ENCODE measurements around the gene TMEM37. TPM values are rescaled to one million over a fixed set of nuclear protein-coding genes. Genes with fewer than 3 reads are reported as not detected.

Gene TMEM37
- total RNA-seq, 1 experiment from 2014 or later, result 2.3 TPM

GRCh38 chr2:119439574-119440500 lies 8.2 kb downstream of the TMEM37 start:
- ChIA-PET POLR2A (no interaction called here), RAD21 (ENCODE audit: low non-redundant PET in 1 of 2, low total read pairs in 2 of 2, uncharacterized antibody in 2 of 2, unreplicated experiment in 2 of 2) (no interaction called here), CTCF (no interaction called here)
- H3K4me1 ChIP-seq (ENCODE audit: control insufficient read depth in 1 of 2, insufficient read depth in 2 of 2, low read length in 2 of 2), result no peaks in the 10 kb centered on the region; a peak in 1 of 4 replicates
- no peaks in the 10 kb centered on the region for H4K20me1 ChIP-seq (ENCODE audit: insufficient read depth)
- no peak overlapping the region for H3K27ac ChIP-seq (ENCODE audit: low read depth, low read length)
- H3K9me3 ChIP-seq (ENCODE audit: control insufficient read depth in 1 of 2, insufficient read depth in 1 of 2, low read depth in 1 of 2, low read length in 2 of 2), result no peaks in the 10 kb centered on the region
- no peak overlapping the region for H2AFZ ChIP-seq (ENCODE audit: low read depth, low read length, poor library complexity, severe bottlenecking)
- no peaks in the 10 kb centered on the region for H3K36me3 ChIP-seq (ENCODE audit: control insufficient read depth in 1 of 2, insufficient read depth in 2 of 2, low read length in 2 of 2)
- no peaks in the 10 kb centered on the region for H3K79me2 ChIP-seq (ENCODE audit: insufficient read depth, low read length)
- no peak overlapping the region for H3K9ac ChIP-seq (ENCODE audit: low read length)
- TF ChIP-seq TCF7L2 (IDR thresholded peaks at IDR 0.05; ENCODE audit: borderline replicate concordance, extremely low read depth, insufficient read depth, insufficient read length), result no peak
- TF ChIP-seq ELF1 (IDR thresholded peaks at IDR 0.05; ENCODE audit: borderline replicate concordance, low read depth), result no peak
- no peak for TF ChIP-seq CEBPB (IDR thresholded peaks at IDR 0.05; ENCODE audit: low read depth)
- no peak for TF ChIP-seq EZH2 (IDR thresholded peaks at IDR 0.05)
- TF ChIP-seq, protein P1, sequence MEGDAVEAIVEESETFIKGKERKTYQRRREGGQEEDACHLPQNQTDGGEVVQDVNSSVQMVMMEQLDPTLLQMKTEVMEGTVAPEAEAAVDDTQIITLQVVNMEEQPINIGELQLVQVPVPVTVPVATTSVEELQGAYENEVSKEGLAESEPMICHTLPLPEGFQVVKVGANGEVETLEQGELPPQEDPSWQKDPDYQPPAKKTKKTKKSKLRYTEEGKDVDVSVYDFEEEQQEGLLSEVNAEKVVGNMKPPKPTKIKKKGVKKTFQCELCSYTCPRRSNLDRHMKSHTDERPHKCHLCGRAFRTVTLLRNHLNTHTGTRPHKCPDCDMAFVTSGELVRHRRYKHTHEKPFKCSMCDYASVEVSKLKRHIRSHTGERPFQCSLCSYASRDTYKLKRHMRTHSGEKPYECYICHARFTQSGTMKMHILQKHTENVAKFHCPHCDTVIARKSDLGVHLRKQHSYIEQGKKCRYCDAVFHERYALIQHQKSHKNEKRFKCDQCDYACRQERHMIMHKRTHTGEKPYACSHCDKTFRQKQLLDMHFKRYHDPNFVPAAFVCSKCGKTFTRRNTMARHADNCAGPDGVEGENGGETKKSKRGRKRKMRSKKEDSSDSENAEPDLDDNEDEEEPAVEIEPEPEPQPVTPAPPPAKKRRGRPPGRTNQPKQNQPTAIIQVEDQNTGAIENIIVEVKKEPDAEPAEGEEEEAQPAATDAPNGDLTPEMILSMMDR (IDR thresholded peaks at IDR 0.05 in 2 of 3, conservative IDR thresholded peaks at IDR 0.05 in 1 of 3; ENCODE audit: borderline replicate concordance in 1 of 3, insufficient read depth in 1 of 3, low read depth in 2 of 3, low read length in 2 of 3), result no peak
- no peak for TF ChIP-seq JUND (IDR thresholded peaks at IDR 0.05)
- TF ChIP-seq ATF3 (IDR thresholded peaks at IDR 0.05), result no peak
- no peak for TF ChIP-seq EGR1 (IDR thresholded peaks at IDR 0.05; ENCODE audit: low read depth)
- no peak for TF ChIP-seq ZNF274 (IDR thresholded peaks at IDR 0.05; ENCODE audit: low read depth, low read length)
- no peak for TF ChIP-seq MAX (IDR thresholded peaks at IDR 0.05)
- no peak for TF ChIP-seq SP1 (IDR thresholded peaks at IDR 0.05; ENCODE audit: low read depth)
- no peak for TF ChIP-seq YY1 (IDR thresholded peaks at IDR 0.05; ENCODE audit: extremely low read depth, insufficient replicate concordance, low read depth, low read length)
- TF ChIP-seq SIN3A (IDR thresholded peaks at IDR 0.05; ENCODE audit: low read depth), result no peak
- TF ChIP-seq POLR2AphosphoS5 (IDR thresholded peaks at IDR 0.05; ENCODE audit: low read depth, low read length), result no peak
- no peak for TF ChIP-seq ZFX (IDR thresholded peaks at IDR 0.05)
- no peaks in the 10 kb centered on the region for H3K9me2 ChIP-seq (ENCODE audit: insufficient read depth)
- intact Hi-C loops (cut with micrococcal nuclease), result no loop called here
- DNase-seq (ENCODE audit: low read depth, low spot score) (no peak), ATAC-seq (no peak)
- no peaks in the 10 kb centered on the region for H3K27me3 ChIP-seq (ENCODE audit: insufficient read depth, low read length)
- no peak overlapping the region for H3K4me3 ChIP-seq (replicated peaks in 1 of 2; ENCODE audit: low read depth in 1 of 2, low read length in 2 of 2)
- H3K4me2 ChIP-seq (ENCODE audit: low read length), result no peak overlapping the region
- BruUV-seq (replicated peaks), result no TSS peak

Data from HCT116 (cell line).